Embryonic facial prominence (tissue), 1 donor: ENCODE measurements around the gene SLC25A25.
"Not testable (repeated sequence)": the region's sequence is repeated elsewhere in the genome, so short reads cannot be mapped to it uniquely, and the experiment has no call there.

Experiments used
- DNase-seq: peaks from one replicate; pipeline ENCODE4 v3.0.0-alpha.2; 2016; ENCODE audit errors: extremely low spot score

The SLC25A25 gene

DNA sequence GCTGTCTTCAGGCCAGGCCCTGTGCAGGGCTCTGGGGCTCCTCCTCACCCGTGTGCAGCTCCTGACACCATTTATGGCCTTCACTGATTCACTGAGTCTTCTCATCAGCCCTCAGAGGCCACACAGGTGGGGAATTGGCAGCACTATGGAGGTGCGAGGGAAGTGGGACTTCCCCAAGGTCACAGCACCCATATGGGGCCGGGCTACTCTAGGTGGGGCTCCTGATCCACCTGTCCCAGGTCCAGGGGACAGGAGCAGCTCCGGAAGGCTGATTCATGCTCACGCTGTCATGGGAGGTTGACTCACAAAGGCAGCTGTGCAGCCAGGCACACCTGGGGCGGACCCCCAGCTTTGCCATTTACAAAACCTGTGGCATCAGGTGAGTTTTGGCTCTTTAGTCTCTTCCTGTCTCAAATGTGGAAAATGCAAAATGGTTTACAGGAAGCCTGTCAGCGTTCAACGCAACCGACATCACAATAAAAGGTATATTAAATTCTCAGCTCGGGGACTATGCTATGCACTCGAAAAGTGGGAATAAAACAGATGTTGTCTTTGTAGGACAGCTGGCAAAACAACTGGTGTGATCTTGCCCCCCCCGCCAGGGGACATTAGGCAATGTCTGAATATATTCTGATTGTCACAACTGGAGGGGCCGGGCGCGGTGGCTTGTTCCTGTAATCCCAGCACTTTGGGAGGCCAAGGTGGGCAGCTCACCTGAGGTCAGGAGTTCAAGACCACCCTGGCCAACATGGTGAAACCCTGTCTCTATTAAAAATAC, 15.9 kb upstream of the SLC25A25 start:
- DNase-seq, result no peak

DNA sequence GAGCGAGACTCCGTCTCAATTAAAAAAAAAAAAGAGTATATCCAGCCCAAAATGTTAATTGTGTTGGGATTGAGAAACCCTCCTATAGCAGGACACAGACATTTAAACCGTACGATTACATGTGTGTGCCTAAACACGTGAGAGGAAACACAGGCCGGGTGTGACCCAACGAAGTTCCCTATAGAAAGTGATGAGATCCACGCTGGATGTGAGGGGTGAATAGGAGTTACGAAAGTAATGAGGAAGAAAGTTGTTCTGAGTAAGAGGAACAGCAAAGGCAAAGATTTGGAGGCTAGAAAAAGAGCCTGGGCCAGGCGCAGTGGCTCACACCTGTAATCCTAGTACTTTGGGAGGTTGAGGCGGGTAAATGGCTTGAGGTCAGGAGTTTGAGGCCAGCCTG, 14.5 kb upstream of the SLC25A25 start:
- no peak for DNase-seq

- DNase-seq, result no peak
Measured at GRCh38 chr9:128054087-128054486, 13.9 kb upstream of the SLC25A25 start.

DNA sequence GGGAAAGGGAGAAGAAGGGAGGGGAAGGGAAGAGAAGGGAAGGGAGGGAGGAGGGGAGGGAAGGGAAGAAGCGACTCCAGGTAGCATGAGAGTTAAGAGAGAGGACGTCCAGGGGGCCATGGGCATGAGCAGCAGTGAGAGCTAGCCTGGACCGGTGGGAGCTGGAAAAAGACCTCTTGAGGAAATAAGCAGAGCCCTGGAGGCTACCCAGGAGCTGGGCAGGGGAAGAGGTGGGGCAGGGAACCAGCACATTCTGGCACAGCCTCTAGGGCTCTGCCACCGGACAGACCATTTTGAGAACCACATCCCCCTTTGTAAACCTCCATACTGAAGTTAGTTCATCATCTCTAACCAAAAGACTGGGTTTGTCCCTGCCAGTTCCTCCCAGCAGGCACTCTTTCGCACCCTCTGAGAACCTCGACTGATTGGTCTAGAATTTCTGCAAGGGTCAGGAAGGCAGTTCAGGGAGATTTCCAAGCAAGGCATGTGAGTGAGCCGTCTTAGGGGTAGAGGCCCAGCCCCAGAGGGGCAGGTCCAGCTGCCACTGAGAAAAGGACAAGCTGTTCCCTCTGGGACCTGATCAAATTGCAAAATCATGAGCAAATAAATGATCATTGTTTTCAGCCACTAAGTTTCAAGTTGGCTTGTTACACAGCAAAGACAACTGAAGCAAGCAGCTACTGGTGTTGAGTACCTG, 12.5 kb upstream of the SLC25A25 start:
- no peak for DNase-seq

DNA sequence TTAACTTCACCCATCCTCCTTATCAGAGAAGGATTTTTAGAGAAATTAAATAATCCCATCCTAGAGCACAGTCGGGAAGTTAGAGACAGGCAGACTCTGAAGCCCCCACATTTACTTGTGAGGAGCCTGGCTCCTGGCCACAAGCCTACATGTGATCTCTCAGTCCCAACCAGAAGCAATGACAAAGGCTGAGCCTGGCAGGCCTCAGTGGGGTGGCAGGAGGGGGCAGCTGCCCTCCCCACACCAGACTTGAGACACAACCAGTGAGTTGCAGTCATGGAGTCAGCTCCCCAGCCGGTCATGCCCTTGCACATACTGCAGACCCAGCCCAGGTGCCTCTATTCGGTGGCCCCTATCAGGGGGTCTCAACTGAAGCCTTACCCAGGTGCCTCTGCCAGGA, 11.9 kb upstream of the SLC25A25 start:
- no peak for DNase-seq

DNA sequence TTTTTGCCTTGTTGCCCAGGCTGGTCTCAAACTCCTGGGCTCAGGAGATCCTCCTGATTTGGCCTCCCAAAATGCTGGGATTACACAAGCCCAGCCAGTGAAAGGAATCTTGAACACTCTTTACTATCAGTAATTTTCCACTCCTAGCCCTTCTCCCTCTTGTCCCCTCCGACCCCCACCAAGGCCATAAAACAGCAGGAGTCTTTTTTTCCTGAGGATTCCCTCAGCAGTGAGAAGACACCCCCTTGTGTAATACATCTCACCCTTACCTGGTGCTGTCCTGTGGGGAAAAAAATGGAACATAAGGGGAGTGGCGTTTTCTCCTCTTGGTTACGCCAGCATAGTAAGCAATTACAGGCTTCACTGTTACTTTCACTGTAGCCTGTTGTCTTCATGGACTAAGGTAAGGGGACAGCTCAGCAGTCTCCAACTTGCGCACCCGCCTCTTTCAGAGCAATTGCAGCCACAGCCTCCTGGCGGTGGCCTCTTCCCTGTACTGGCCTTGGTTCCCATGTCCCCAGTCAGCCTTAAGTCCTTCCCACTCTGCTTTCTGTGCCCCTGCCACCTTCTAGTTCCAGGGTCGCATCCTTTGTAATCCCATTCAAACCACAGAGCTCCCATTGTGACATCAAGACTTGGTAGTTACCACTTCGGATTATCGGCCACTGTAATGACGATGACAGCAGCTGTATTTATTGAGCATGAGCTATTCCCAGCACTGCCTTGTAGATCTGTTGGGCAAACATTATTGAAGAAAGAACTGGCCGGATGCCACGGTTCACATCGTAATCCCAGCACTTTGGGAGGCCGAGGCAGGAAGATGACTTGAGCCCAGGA, 10.9 kb upstream of the SLC25A25 start:
- no peak for DNase-seq

DNA sequence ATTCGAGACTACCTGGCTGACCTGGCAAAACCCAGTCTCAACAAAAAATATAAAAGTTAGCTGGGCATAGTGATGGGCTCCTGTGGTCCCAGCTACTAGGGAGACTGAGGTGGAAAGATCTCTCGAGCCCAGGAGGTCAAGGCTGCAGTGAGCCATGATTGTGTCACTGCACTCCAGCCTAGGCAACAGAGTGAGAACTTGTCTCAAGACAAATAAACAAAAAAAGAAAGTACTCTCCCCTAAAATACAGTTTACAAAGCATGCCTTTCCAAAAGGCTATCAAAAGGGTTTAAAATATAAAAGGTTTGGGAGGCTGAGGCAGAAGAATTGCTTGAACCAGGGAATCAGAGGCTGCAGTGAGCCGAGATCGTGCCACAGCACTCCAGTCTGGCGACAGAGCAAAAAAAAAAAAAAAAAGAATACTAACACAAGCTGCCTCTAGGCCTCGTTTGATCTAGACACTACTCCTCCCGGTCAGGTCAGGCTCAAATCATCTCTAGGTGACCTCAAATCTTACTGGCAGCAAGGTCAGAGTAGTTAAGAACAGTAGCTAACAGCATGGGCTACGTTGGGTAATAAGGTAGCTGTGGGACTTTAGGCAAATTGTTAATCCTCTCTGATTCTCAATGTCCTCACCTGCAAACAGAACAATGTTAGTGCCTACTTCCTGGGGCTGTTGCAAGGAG, 10.2 kb upstream of the SLC25A25 start:
- no peak for DNase-seq

GRCh38 chr9:128059365-128059983, 8.6 kb upstream of the SLC25A25 start:
- DNase-seq, result no peak

DNA sequence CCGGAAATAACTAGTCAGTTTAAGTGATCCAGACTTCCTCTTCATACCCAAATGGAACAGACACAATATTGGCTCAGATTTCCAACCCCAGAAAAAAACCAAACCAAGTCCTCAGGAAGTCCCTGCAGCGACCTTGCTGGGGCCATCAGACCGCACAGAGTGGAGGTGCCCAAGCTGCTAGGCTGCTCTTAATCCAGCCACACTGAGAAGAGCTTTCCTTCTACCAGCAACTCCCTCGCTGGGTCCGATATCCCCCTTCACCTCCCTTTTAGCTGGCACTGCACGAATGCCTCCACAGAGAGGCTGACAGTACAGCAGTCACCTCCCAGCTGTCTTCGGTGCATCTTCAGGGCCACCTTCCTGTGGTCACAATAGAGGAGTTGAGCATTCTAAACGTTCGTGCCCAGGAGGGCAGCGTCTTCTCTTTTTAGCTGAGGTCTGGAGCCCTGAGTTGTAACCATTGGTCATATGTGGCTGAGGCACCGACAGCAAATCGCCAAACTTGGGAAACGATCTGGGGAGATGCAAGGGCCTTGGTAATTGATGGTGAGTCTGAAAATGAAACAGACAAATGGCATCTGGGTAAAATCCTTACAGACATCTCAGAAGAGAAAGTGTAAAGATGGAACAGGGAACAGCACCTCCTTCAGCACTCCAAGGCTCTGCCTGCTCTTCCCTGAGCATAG, 6.6 kb upstream of the SLC25A25 start:
- DNase-seq, result no peak

DNA sequence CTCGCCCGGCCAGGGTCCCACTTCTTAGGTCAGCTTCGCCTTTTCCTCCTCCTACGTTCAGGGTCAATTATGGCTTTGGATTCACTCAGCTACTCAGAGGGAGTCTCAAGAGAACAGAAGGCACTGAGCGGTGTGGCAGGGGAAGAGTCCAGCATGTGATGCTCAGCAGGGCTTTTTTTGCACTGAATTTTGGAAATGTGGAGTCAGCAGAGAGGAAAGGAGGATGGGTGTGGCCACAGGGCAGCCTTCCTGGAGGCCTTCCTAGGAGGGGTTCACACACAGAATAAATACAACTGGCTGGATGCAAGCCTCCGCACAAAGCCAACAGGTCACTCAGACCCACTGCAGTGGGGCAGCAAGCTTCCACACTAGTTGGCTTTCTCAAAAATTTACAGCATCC, 5.8 kb upstream of the SLC25A25 start:
- no peak for DNase-seq

DNA sequence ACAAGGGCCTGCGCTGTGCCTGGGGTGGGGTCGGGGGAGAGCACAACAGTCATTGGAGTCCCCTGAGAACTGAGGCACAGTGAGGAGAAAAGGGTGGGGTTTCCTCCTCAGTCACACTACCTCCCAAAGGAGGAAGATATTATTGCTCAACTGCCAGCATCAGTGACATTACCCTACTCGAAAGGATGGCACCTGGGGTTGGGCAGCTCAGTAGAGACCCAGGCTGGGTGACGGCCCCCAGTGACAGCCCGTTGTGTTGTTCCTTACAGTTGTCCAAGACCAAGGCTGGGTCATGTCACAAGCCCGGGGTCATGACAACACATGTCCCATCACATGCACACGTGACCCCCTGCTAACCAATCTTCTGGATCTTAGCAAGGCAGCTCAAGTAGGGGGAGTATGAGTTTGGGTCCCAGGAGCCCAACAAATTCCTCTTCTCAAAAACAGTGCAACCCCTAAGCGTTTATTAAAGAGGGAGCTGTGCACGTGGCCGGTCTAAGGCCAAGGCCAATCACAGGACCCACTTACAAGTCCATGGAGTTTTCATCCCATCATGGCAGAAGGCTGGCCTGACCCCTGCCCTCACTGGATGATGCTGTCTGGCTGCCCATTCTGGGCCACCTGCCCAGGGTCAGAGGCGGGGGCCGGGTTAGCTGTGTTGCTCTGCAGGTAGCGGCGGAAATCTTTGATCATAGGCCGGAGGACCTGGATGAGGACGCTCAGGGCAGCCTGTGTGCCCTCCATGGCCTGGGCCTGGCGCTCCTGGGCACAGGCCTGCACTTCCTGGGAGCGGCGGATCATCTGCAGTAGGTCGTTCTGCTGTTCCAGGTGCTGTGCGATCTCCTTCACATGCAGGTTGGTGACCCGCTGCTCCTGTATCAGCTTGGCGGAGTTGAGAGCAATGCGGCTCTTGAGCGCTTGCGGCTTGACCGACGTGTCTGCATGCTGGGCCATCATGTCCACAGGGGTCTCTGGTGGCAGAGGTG, 4.9 kb upstream of the SLC25A25 start:
- DNase-seq, result no peak

DNA sequence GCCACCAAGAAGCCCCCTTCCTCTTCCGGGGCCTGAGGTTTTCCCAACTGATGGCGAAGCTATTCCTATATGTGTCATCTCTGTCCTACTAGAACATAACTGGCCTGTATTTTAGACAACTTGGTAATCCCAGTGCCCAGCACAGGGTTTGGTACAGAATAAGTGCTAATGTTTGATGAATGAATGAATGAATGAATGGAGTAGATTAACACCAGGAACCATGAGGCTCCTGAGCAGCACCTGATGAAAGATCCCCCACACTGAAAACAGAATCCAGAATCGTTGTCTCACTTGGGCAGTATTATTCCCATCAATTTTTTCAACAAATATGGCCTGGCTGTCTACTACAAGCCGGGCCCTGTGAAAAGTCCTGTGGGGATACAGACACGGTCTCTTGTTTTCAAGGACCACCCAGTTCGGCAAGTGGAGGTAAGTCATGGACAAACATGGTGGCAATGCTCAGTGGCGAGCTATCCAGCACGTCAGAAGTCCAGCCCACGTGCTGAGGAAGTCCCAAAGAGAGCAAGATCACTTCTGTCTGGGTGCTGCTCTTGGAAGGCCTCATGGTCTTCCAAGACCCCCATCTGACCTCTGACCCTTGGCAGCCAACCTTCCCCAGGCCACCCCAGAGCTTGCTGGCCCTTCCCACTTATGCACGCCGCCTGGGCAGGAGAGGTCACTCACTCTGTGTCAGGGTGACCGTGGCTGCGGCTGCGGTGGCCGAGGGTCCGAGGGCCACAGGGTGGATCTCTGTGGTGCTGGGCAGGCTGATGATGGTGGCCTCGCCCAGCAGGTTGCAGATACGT, 1.9 kb upstream of the SLC25A25 start:
- no peak for DNase-seq

- DNase-seq, result peak; percentile 99
Measured at GRCh38 chr9:128066713-128067644, 1.1 kb upstream of the SLC25A25 start, which contains the start of gene NAIF1. TSS of gene NAIF1 (minus strand) at chr9:128067320. CDS start at chr9:128067101, 219 bp downstream.

DNA sequence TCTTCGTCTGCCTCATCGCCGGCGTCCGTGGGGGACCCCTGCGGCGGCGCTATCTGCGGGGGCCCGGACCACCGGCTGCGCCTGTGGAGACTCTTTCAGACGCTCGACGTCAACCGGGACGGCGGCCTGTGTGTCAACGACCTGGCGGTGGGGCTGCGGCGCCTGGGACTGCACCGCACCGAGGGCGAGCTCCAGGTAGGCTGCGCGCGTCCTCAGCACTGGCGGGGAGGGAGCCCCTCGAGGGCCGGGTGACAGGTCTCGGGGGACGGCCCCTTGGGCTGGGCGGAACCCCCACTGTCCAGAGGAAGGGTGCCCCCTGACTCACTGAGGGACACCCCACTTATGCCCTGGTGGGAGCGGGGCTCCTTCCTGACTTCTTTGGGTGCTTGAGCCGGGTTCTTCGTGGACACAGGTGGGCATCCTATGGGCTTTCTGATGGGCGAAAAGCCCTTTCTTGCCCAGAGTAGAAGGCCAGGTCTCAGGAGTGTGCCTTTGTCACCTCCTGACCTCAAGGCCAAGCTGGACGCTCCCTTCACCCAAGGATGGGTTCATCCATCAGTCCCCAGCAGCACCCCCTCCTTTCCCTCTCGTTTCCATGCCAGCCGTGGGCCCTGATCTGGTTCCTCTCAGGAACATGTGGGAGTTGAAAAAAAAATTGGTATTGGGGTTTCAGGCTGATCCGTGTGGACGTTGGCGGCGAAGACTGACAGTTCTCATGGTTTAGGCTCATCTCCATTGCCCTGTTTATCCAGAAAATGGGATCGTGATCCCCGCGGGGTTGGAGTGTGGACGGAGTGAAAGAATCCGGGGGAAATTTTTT, 564 bp downstream of the SLC25A25 start:
- no peak for DNase-seq

DNA sequence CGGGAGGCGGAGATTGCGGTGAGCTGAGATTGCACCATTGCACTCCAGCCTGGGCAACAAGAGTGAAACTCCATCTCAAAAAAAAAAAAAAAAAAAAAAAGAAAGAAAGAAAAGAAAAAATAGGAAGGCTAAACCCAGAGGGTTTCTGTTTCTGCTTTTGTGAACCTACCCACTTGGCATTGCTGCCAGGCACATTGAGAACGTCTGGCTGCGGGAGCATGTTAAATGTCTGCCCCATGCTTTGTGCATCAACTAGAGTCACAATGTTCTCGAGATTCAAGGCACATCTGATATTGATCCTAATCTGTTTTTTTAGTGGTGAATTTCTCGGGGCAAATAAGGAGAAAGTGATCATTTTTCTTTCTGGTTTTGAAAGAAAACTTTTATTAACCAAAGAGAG, 2.8 kb downstream of the SLC25A25 start:
- DNase-seq, result no peak

DNA sequence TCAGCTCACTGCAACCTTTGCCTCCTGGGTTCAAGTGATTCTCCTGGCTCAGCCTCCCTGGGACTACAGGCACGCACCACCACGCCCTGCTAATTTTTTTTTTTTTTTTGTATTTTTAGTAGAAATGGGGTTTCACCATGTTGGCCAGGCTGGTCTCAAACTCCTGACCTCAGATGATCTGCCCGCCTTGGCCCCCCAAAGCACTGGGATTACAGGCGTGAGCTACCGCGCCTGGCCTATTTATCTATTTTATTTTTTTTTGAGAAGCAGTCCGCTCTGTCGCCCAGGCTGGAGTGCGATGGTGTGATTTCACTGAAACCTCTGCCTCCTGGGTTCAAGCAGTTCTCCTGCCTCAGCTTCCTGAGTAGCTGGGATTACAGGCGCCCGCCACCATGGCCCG, 3.4 kb downstream of the SLC25A25 start:
- DNase-seq, result not testable (repeated sequence)
